22Rv1 (cell line): ENCODE data around the gene PFDN2.

Experiments
- H3K27ac ChIP-seq: fragments of 450-650 bp; 2 replicates; pipeline ENCODE4 v1.5.1; 2017
- ZFX ChIP-seq: fragments of 450-650 bp; IDR thresholded peaks from 2 replicates; pipeline ENCODE4 v1.6.1; 2017; ENCODE audit warnings: antibody characterized with exemption, borderline replicate concordance
- TF ChIP-seq, protein P1 (sequence below): fragments of 450-650 bp; IDR thresholded peaks from 2 replicates; pipeline ENCODE4 v1.5.1; 2017; ENCODE audit warnings: mild to moderate bottlenecking

The PFDN2 gene

DNA sequence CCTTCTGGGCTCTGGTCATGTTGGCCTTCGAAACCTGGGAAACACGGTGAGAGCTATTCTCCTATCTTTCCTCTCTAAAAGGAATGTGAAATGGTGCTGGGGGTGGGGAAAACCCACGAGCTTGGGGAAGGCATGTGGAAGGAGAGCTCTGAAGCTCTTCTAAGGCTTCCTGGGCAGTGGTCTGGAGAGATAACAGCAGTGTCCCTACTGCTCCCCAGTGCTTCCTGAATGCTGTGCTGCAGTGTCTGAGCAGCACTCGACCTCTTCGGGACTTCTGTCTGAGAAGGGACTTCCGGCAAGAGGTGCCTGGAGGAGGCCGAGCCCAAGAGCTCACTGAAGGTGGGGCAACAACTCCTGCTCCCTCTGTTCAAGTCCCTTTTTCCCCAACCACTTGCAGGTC is 44.2 kb upstream of the PFDN2 start:
- H3K27ac ChIP-seq: peak overlapping the region; percentile 79; the same call in 1 of the 2 replicates
- no peak for TF ChIP-seq ZFX
- TF ChIP-seq, protein P1, sequence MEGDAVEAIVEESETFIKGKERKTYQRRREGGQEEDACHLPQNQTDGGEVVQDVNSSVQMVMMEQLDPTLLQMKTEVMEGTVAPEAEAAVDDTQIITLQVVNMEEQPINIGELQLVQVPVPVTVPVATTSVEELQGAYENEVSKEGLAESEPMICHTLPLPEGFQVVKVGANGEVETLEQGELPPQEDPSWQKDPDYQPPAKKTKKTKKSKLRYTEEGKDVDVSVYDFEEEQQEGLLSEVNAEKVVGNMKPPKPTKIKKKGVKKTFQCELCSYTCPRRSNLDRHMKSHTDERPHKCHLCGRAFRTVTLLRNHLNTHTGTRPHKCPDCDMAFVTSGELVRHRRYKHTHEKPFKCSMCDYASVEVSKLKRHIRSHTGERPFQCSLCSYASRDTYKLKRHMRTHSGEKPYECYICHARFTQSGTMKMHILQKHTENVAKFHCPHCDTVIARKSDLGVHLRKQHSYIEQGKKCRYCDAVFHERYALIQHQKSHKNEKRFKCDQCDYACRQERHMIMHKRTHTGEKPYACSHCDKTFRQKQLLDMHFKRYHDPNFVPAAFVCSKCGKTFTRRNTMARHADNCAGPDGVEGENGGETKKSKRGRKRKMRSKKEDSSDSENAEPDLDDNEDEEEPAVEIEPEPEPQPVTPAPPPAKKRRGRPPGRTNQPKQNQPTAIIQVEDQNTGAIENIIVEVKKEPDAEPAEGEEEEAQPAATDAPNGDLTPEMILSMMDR: no peak

DNA sequence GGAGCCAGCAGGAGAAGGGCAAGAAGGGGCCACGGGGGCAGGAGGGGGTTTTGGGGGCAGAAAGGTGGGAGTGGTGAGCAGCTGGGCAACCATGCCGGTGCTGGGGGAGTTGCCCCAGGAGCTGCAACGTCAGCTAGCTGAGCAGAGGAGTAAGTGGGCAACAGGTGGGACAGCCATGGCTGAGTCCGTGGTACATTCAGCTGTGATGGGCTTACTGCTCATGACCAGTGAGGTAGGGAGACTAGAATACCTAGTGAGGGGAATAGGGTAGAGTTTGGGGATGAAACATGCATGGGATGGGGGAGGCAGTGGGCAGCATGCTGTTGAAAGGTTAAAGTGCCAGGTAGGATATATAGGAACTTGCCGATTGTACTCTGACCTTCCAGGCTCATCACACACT is 43.8 kb upstream of the PFDN2 start:
- TF ChIP-seq, protein P1: no peak
- no peak for TF ChIP-seq ZFX

DNA sequence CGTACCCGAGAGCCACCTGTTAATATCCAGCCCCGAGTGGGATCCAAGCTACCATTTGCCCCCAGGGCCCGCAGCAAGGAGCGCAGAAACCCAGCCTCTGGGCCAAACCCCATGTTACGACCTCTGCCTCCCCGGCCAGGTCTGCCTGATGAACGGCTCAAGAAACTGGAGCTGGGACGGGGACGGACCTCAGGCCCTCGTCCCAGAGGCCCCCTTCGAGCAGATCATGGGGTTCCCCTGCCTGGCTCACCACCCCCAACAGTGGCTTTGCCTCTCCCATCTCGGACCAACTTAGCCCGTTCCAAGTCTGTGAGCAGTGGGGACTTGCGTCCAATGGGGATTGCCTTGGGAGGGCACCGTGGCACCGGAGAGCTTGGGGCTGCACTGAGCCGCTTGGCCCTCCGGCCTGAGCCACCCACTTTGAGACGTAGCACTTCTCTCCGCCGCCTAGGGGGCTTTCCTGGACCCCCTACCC is 42.9 kb upstream of the PFDN2 start:
- peak overlapping the region; percentile 78; the same call in 1 of the 2 replicates for H3K27ac ChIP-seq
- no peak for TF ChIP-seq ZFX
- TF ChIP-seq, protein P1: no peak

More for the DNA sequence above, 43.8 kb upstream of the PFDN2 start:
- H3K27ac ChIP-seq: no peak overlapping the region

DNA sequence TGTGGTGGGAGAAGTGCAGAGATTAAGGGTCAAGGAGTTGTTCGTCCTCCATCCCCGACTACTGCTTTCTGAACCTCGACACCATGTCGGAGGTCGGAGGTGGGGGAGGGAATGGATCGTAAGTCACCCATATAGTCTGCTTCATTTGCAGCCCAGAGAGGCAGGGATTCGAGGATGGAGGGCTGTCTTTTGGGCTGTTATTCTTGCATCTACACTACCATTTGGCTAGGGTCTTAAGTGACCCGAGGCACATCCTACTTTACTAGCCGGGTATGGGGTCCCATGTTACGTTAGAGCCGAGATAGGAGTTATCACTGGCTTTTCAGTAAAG is 42.0 kb upstream of the PFDN2 start:
- H3K27ac ChIP-seq: peak overlapping the region; percentile 78
- TF ChIP-seq, protein P1: no peak
- TF ChIP-seq ZFX: no peak

DNA sequence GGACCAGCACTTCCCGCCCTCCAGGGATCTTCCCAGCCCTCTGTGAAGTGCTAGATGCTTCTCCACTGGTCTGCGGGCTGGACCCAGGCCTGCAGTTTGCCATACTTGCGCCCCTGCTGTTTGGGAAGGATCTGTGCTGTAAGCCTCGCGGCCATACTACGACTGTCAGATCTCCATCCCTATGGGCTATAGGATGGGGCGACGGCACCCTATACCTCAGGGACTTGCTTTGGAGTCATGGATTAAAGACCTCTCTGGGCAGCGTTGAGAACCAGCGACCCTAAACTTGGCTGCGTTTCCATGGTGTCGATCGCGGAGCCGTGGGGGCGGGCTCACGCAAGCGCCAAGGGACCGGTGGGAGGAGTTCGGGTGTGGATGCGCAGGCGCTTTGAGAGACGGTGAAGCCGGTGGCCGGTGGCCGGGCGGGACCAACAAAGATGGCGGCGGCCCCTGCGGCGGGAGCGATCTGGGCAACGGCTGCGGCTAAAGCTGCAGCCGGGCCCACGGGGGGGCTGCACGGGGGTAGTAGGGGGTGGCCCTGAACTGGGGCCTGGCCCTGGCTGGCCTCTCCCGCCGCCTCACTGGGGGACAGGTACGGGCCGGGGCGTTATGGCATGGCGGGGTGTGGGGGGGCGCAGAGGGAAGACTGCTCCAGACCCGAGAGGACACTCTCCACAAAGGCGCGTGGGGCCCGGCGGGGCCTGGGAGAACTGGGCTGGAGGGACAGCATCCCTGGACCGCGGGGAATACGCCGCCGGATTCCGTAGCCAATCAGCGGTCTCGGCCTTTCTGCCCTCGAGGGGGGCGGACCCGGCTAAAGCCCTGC is 41.5 kb upstream of the PFDN2 start, which contains the start of gene USP21:
Gene USP21 (plus strand): TSS at position 414 of the 826 bp plus-strand sequence. CDS start 1,141 bp downstream, outside the sequence.
- peak within 1 kb of the TSS; percentile 78 for H3K27ac ChIP-seq
- TF ChIP-seq, protein P1: peak; percentile 56
- no peak for TF ChIP-seq ZFX

DNA sequence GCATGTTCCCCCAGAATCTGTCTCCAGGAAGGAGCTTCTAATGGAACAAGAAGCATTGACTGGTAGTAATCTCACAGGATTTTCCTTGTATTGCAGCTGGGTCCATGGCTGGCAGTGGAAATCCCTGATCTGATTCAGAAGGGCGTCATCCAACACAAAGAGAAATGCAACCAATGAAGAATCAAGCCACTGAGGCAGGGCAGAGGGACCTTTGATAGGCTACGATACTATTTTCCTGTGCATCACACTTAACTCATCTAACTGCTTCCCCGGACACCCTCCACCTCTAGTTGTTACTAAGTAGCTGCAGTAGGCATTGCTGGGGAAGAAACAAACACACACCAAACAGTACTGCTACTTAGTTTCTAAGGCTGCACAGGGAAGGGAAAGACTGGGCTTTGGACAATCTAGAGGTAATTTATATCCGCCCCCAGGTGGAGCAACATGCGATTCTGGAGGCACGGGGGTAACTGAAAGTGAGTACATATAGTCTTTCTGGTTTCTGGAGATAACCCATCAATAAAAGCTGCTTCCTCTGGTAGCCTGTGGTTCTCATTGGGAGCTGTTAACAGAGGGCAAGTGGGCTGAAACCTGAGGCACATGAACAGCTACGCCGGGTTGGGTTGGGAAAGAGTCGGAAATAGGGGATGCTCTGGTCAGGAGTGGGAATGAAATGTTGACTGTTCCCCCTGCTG is 40.6 kb upstream of the PFDN2 start:
- TF ChIP-seq, protein P1: no peak
- TF ChIP-seq ZFX: no peak
- H3K27ac ChIP-seq: peak overlapping the region; percentile 78
